ENCODE measurements around the gene DOCK2. TPM values are rescaled to one million over a fixed set of nuclear protein-coding genes. Genes with fewer than 3 reads are reported as not detected.
"Not testable (repeated sequence)": the region's sequence is repeated elsewhere in the genome, so short reads cannot be mapped to it uniquely, and the experiment has no call there.

The DOCK2 gene
- polyA plus RNA-seq, 3 donors: 2.6 to 3.6 (median 2.6) TPM

DNA sequence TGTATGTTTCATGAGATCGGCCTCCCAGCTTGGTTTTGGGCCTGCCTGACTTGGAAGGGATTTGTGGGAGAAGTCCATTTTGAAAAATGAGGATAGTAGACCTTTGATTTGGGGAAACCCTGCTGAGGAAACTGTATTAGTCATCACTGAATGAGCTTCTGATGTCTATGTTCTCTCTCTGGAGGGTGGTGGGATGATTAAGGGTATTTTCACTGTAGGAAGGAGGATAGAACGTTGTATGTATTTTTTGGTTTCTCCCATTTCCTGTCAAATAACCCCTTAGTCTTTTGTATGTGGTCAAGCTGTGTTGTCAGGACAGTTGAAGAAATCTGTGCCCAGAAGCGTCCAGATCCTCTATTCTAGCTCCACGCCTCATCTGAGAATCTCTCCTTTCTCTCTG is 191.3 kb downstream of the DOCK2 start:
- no peak for DNase-seq (ENCODE audit: extremely low read depth in 1 of 11, low read depth in 9 of 11, low spot score in 4 of 11)

DNA sequence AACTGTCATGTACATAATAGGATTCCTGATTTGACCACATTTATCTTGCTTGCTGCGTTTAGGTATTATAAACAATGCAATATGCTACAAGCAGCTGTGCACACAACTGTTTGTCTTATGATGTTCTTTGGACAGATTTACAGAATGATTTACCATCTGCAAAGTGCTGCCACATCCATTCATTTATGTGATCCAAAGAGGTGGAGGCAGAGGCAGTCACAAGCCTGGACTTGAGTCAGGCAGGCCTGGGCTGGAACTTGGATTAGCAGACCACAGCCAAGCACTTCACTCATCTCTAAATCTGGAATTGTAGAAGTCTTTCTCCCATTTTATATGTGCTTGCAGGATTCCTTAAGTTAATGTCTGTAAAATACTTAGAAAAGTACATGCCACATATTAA is 194.3 kb downstream of the DOCK2 start:
- DNase-seq (ENCODE audit: extremely low read depth in 1 of 11, low read depth in 9 of 11, low spot score in 4 of 11): no peak

DNA sequence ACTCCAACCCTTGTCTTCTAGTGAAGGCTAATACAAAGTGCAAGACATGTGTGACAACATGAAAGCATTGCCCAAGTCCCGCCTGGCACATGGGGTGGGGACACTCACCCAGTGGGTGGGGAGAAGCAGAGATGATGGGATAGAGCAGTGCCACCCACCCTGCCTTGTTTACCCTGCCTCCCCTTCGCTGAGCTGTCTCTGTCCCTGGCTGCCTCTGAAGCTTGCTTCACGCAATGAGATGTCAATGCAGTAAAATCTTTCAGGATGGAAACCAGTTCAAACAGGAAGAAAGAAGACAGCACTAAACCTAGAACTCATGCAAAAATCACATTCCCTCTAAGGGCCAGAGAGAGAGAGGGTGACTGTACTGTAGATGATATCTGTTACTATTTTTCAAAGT is 195.2 kb downstream of the DOCK2 start:
- DNase-seq (ENCODE audit: extremely low read depth in 1 of 11, low read depth in 9 of 11, low spot score in 4 of 11): no peak

DNA sequence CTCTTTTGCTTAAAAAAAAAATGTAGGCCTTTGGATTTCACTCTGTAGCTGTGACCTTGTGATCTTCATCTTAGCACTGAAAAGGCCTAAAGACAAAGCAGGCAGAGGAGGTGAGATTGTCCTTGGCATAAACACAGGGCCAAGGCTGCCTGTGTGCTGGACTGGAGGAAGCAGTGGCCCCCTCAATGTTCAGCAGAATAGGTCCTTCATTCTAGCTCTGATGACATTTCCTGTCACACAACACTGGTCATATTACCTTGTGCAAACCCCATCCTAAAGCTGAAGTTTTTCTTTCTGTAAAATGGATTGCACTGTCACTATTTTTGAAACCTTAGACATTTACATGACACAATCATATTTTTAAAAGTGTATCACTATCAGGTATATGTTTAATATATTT is 195.8 kb downstream of the DOCK2 start:
- DNase-seq (ENCODE audit: extremely low read depth in 1 of 11, low read depth in 9 of 11, low spot score in 4 of 11): no peak

DNA sequence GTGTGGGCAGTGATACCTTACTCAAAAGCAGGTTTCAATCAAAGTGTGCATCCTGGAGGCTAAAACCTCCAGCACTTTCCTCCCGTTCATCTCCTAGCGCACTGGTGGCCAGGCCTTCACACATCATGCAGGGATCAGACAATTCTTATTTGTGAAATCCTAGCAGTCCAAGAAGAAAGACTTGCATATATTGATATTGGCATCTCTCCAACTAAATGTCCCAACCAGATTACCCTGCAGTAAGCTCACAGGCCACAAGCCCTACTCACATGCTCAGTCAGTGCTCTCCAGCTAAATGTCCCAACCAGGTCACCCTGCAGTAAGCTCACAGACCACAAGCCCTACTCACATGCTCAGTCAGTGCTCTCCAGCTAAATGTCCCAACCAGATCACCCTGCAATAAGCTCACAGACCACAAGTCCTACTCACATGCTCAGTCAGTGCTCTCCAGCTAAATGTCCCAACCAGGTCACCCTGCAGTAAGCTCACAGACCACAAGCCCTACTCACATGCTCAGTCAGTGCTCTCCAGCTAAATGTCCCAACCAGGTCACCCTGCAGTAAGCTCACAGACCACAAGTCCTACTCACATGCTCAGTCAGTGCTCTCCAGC is 196.7 kb downstream of the DOCK2 start:
- not testable (repeated sequence) for DNase-seq (ENCODE audit: extremely low read depth in 1 of 11, low read depth in 9 of 11, low spot score in 4 of 11)

DNA sequence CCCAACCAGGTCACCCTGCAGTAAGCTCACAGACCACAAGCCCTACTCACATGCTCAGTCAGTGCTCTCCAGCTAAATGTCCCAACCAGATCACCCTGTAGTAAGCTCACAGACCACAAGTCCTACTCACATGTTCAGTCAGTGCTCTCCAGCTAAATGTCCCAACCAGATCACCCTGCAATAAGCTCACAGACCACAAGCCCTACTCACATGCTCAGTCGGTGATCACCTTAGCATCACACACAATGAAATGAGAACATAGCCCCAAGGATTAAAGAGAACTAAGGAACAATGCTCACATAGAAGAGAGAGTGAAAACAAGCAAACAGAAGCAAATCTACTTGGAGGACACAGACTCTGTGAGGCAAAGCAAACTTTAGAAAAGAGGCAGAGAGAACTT is 197.5 kb downstream of the DOCK2 start:
- not testable (repeated sequence) for DNase-seq (ENCODE audit: extremely low read depth in 1 of 11, low read depth in 9 of 11, low spot score in 4 of 11)

DNA sequence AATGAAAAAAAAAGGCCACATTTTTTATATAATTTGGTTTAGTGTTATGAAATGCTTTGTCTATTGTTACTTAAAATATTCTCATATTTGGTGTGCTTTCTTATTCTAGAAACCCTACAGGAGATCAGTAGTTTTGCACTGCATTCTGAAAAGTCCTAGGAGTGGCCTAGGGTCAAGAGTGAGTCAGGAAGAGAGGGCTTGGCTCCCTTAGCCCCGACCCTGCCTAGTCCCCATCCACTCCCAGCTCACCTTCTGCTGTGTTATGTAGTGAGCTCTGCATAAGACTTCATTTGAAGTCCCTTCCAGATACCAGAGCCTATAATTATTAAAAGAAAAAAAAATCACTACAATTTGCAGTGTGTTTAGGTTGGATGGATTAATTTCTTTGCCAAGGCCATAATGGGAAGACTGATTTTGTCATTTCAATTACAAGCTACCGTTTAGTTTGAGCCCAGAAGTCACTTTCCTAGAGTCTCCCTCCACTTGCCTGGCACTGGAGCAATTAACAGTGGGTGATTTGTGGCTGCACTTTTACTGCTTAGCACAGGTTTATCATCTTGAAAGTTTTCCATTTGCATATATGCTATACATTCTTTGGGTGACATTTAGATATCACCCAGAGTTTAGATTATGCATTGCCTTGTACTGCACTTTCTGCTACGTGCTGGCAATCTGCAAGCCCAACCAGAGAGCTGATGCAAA is 199.9 kb downstream of the DOCK2 start:
- DNase-seq (ENCODE audit: extremely low read depth in 1 of 11, low read depth in 9 of 11, low spot score in 4 of 11): no peak

DNA sequence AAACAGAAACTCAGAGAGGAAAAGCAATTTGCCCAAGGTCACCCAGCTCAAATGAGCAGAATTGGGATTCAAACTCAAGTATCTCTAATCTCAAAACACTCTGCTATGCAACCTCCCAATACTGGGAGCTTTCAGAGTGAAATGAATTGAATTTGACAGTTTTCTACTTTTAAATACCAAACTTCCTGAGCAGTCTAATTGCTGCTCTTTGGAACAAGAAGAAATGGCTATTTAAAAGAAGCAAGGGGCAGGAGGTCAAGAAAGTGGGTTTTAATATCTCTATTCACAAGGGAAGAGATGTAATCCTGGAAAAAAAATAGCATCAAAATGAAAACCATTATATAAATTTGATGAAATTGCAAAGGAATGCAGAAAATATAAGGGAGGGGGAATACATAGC is 200.6 kb downstream of the DOCK2 start:
- DNase-seq (ENCODE audit: extremely low read depth in 1 of 11, low read depth in 9 of 11, low spot score in 4 of 11): no peak

DNA sequence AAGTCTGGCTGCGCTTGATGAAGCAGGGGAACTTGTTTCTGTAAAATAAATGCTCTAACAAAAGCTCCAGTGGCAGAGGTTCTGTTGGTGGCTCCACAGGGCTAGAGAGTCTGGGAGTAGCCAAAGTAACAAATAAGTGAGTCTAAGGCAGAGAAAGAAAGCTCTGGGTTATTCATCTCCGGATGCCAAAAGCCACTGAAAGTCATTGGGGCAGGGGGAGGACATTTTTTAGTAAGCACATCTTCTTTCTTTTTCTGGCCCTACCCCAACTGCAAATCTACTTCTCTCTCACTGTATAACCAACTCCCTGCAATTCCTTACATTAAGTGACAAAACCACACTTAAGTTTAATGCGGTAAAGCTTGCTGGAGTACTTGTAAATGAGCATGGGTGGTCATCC is 201.6 kb downstream of the DOCK2 start:
- DNase-seq (ENCODE audit: extremely low read depth in 1 of 11, low read depth in 9 of 11, low spot score in 4 of 11): no peak

DNA sequence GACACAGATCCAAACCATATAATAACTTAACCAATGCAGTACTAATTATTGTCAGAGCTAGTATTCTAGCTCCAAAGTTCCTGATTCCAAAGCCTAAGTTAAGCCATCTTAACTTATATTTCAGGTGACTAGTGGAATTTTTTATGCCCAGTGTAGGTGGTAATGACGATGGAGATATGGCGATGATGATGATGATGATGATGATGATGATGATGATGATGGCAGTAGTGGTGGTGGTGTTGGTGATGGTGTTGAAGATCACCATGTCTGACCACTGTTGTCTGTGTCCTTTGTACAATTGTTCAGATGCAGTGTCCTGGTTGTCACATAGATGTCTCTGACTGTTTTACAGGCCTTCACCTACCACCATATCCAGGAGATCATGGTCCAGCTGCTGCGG is 203.3 kb downstream of the DOCK2 start:
- DNase-seq (ENCODE audit: extremely low read depth in 1 of 11, low read depth in 9 of 11, low spot score in 4 of 11): no peak

DNA sequence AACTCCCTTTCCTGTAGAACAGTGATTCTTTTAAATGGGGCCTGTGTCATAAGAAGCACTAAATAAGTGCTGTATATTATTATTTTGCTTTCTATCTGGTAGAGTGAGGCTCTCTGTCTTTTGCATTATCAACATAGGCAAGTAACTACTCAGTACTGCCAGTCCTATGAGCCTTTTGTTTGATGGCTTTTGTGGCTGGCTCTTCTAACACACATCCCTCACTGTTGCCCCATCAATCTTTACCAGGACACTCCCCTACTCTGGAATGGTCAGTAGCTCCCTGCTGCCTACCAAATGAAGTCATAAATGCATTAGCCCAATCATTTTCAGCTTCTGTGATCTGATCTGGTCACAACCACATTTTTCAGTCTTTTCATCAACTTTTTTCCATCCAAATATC is 205.6 kb downstream of the DOCK2 start:
- DNase-seq (ENCODE audit: extremely low read depth in 1 of 11, low read depth in 9 of 11, low spot score in 4 of 11): no peak

DNA sequence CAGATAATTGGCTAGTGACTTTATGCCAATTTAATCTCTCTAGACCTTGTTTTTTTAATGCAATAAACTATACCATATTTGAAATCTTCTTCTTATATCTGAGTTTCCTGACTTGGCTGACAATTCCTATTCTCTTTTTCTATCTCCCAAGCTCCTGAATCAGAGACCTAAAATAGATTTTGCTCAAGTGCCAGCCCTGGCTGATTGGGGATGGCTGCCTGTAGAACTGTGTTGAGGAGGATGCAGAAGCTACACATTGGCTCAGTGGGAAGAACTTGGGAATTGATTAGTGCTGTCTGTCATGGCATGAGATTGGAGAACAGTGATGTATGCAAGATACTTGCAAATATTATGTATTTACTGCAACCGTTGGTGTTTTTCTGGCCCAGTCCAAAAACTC is 210.4 kb downstream of the DOCK2 start:
- no peak for DNase-seq (ENCODE audit: extremely low read depth in 1 of 11, low read depth in 9 of 11, low spot score in 4 of 11)

DNA sequence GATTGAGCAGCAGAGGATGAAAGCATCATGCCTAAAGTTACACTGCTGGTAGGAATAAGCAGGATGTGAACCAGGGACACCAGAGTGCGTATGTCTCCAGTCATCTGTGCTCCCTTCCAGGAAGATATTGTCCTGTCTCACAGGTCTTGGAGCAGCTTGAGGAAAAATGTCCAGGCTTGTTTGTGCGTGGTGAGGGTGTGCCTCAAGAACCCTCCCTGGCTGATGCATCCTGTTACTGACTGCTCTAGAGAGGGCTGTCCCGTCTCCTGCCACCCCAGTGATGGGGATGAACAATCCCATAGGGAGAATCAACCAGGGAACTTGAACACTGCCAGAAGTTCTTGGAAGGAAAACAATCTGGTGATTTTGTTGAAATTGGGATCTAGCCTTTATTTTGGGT is 211.2 kb downstream of the DOCK2 start:
- no peak for DNase-seq (ENCODE audit: extremely low read depth in 1 of 11, low read depth in 9 of 11, low spot score in 4 of 11)

DNA sequence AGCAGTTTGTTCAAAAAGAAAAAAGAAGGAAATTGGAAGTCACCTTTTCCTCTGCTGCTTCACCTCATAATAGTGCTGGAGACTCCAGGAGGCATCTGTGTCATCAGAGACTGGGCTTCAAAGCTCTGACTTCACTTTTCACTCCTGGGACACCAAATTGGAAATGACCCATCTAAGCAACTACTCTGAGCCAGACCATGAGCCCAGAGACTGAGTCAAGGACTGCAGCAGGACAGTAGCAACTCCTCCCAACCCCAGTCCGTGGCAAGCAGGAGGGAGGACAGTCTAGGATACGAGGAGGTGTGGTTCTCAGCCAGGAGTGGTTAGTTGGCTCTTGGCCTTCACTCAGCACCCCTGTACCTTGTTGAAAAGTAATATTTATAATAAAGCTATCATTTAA is 211.7 kb downstream of the DOCK2 start:
- DNase-seq (ENCODE audit: extremely low read depth in 1 of 11, low read depth in 9 of 11, low spot score in 4 of 11): no peak

DNA sequence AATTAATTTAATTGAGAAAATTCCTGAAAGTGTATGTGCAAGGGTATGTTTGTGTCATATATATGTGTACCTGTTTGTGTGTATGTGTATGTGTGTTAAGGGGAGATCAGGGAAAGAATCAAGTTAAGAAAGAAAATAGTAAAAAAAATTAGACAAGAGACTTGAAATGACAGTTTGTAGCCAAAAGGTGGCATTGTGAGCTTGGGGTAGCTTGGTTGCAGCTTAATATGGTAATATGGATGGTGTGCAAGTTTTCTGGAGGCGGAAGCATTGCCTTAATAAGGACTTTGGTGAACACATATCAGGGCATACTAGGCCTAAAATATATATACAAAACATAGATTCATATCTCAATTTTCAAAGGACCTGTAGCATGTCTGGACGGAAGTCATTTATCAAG is 213.3 kb downstream of the DOCK2 start:
- no peak for DNase-seq (ENCODE audit: extremely low read depth in 1 of 11, low read depth in 9 of 11, low spot score in 4 of 11)

DNA sequence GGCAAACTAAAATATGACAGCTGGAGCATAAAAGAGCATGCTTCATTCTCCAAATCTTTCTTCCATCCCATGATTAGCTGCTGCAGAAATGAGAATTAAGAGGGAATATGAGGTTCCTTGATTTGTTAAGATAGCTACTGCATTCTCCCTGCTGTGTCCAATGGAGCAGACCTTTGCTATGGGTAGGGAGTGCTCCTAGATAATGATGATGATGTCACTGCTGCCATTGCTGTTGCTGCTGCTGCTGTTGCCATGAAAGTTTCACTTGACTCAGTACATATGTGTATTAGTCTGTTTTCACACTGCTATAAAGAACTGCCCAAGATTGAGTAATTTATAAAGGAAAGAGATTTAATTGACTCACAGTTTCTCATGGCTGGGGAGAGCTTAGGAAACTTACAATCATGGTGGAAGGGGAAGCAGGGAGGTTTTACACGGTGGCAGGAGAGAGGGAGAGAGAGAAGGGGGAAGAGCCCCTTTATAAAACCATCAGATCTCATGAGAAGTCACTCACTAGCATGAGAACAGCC is 214.3 kb downstream of the DOCK2 start:
- DNase-seq (ENCODE audit: extremely low read depth in 1 of 11, low read depth in 9 of 11, low spot score in 4 of 11): no peak

DNA sequence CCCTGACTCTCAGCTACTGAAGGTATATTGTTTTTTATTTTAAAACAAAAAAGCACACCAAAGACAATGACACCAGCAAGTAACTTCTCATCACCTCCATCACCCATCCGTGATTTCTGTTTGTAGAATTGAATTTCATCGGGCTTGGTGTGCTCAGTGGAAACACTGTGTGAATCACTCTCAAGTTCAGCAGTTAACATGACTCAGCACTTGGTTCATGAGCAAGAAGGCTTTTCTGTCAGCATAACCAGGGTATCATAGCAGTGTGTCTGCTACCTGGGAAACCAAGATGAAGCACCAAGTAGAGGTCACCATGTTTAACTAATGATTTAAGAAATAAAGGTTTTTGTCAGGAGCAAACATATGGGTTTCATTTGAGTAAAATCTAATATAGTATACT is 219.5 kb downstream of the DOCK2 start:
- no peak for DNase-seq (ENCODE audit: extremely low read depth in 1 of 11, low read depth in 9 of 11, low spot score in 4 of 11)

DNA sequence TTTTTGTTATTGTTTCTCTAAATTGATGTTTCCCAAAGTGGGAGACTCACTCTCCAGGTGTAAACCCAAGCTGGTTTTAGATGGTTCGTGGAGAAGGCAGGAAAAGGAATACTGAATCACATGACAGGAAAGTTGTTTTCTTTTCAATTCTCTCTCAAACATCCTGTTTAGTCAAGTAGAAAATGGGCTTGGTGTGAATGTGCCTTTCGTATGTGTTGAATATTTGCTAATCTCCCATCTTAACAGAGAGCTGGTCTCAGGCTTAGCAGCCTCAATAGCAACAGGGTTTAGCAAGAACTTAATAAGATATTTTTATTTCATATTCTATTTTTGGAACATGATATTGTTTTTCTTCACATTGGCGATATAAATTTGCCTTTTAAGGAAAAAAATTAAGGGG is 223.5 kb downstream of the DOCK2 start:
- no peak for DNase-seq (ENCODE audit: extremely low read depth in 1 of 11, low read depth in 9 of 11, low spot score in 4 of 11)

DNA sequence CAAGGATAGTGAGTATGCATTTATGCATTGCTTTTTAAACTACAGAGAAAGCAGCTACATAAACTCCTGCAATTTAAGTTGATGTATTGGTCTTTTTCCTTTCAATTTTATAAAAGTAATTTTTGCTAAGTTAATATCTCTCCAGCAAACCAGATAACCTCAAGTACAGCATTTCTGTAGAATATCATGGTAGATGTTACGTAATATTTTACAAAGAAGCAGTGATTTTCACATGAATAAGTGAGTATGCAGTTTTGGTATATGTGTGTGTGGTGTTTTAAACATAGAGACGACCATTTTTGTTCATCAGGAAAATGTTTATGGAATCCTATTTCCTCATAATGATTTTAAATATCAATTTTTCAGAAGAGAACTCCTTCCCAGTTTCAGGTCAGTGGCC is 224.4 kb downstream of the DOCK2 start:
- DNase-seq (ENCODE audit: extremely low read depth in 1 of 11, low read depth in 9 of 11, low spot score in 4 of 11): no peak

DNA sequence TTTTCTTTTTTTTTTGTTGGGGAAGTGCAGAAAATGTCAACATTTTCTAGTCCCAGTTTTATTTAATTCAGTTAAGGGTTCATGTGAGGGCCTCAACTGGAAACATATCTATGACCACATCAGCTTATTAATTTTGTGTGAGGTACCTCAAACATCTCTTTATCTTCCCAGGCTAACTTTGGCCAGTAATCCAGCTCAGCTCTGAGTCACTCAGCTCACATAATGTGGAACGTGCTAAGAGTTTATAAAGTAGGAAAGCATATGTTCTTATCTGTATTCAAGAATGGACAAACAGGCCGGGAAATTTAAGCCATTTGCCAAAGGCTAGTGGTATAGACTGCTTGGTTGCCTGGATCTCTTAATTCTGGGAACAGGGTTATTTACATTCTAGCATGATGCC is 224.9 kb downstream of the DOCK2 start:
- no peak for DNase-seq (ENCODE audit: extremely low read depth in 1 of 11, low read depth in 9 of 11, low spot score in 4 of 11)

DNA sequence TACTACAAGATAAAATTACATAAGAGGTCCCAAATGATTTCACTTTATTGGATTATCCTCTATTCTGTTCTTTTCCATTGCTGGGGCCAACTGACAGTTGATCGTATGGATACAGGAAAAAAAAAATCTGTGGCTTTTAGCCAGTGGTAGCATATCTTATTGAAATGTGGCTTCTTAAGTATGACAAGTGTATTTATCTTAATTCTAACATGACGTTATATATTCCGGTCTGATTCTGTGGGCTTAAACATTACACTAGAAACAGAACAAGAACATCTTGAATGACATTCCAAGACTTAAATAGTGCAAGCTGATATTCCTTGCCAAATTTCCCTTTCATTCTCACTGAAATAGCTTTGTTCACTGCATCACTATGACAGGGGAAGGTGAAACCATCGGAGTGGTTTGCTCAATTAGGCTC is 225.3 kb downstream of the DOCK2 start:
- no peak for DNase-seq (ENCODE audit: extremely low read depth in 1 of 11, low read depth in 9 of 11, low spot score in 4 of 11)
